Measurements from ENCODE around the gene RCBTB2.

GRCh38 chr13:48518083-48518482, 14.8 kb downstream of the RCBTB2 start:
- no peak for TF ChIP-seq CTCF (IDR thresholded peaks at IDR 0.05)
- TF ChIP-seq EP300 (IDR thresholded peaks at IDR 0.05): no peak
